Stimulated activated CD8-positive, alpha-beta memory T cell treated with anti-CD3 and anti-CD28 coated beads, Interleukin-4, amount 100 ng/mL, for 24 hours (primary cell): Measurements from ENCODE around the gene DSP.

Source experiments
- DNase-seq: peaks from one replicate; pipeline ENCODE4 v3.0.0-alpha.2; 2020; ENCODE audit warnings: low read depth

The DSP gene, protein sequence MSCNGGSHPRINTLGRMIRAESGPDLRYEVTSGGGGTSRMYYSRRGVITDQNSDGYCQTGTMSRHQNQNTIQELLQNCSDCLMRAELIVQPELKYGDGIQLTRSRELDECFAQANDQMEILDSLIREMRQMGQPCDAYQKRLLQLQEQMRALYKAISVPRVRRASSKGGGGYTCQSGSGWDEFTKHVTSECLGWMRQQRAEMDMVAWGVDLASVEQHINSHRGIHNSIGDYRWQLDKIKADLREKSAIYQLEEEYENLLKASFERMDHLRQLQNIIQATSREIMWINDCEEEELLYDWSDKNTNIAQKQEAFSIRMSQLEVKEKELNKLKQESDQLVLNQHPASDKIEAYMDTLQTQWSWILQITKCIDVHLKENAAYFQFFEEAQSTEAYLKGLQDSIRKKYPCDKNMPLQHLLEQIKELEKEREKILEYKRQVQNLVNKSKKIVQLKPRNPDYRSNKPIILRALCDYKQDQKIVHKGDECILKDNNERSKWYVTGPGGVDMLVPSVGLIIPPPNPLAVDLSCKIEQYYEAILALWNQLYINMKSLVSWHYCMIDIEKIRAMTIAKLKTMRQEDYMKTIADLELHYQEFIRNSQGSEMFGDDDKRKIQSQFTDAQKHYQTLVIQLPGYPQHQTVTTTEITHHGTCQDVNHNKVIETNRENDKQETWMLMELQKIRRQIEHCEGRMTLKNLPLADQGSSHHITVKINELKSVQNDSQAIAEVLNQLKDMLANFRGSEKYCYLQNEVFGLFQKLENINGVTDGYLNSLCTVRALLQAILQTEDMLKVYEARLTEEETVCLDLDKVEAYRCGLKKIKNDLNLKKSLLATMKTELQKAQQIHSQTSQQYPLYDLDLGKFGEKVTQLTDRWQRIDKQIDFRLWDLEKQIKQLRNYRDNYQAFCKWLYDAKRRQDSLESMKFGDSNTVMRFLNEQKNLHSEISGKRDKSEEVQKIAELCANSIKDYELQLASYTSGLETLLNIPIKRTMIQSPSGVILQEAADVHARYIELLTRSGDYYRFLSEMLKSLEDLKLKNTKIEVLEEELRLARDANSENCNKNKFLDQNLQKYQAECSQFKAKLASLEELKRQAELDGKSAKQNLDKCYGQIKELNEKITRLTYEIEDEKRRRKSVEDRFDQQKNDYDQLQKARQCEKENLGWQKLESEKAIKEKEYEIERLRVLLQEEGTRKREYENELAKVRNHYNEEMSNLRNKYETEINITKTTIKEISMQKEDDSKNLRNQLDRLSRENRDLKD (N-terminal part only)

DNA sequence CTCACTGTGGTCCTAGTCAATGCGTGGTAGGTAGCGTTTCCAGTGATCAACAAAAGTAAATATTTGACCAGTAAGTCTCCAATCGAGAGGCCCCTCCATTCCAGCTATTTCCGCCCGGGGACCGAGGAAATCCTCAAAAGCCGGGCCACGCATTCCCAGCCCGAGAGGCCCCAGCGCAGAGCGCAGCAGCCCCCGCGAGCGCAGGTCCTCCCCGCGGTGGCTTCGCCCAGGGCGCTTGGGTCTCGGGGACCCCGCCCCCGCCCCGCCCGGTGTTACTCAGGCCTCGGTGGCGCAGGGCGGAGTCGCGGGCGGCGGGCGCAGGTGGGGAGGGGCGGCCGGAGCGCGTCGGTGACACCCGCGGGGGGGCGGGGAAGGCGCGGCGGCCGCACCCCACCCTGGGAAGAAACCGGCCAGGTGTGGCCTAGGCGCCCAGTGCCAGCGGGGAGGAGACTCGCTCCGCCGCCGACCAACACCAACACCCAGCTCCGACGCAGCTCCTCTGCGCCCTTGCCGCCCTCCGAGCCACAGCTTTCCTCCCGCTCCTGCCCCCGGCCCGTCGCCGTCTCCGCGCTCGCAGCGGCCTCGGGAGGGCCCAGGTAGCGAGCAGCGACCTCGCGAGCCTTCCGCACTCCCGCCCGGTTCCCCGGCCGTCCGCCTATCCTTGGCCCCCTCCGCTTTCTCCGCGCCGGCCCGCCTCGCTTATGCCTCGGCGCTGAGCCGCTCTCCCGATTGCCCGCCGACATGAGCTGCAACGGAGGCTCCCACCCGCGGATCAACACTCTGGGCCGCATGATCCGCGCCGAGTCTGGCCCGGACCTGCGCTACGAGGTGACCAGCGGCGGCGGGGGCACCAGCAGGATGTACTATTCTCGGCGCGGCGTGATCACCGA, at the start of gene DSP:
Gene DSP (plus strand): TSS at position 497 of the 890 bp plus-strand sequence. CDS start 245 bp downstream, at position 742.
- DNase-seq = peak; percentile 5

DNA sequence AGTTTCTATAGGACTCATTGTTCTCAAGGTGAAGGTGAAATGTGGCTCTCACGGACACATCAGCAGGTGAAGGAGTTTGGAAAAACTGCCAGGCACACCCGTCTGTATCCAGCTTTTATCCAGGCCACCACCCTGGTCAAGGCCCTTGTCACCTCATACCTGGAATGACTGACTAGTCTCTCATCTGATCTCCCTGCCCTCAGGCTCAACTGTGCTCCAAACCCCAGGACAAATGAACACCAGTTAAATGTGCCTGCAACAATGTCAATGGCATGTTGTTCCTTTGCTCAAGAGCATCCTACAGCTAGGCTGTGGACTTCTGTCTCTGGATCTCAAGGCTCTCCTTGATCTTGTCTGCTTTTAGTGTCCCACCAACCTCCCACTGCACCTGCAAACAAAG, 47.6 kb upstream of the DSP start:
- DNase-seq = no peak

DNA sequence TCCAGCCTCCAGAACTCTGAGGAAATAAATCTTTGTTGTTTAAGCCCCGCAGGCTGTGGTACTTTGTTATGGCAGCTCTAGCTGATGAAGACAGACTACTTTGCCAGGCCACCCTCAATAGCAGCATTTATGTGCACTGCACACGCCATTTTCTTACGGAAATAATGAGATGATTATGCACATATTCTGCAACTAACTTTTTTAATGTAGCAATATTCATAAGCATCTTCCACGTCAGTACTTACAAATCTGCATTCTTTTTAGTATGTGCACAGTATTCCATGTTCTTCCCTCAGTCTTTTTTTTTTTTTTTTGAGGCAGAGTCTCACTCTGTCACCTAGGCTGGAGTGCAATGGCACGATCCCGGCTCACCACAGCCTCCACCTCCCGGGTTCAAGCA, 46.8 kb upstream of the DSP start:
- no peak for DNase-seq

DNA sequence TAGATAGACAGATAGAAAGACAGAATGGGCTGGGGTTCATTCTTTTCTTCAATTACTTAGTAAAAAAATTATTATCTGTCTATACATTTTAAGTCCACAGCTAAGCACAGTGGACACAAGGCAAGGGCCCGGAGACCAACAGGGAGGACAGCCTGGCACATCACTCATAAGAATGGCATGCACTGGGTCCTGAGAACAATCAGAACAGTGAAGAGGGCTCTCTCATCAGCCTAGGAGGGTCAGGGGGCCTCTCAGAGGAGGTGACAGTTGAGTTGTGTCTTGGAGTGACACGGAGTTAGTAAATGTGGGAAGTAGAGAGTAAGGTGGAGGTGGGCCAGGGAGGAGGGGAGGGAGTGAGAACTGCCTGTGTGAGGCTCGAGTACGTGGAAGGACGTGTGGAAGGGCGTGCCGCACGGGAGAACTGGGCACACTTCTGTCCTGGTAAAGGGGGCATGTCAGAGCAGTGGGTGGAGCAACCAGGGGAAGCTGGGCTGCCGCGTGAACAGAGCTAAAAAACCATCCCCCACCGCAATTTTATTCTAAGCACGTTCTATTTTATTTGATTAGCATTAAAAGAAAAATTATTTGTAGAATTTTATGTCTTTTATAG, 45.1 kb upstream of the DSP start:
- no peak for DNase-seq

DNA sequence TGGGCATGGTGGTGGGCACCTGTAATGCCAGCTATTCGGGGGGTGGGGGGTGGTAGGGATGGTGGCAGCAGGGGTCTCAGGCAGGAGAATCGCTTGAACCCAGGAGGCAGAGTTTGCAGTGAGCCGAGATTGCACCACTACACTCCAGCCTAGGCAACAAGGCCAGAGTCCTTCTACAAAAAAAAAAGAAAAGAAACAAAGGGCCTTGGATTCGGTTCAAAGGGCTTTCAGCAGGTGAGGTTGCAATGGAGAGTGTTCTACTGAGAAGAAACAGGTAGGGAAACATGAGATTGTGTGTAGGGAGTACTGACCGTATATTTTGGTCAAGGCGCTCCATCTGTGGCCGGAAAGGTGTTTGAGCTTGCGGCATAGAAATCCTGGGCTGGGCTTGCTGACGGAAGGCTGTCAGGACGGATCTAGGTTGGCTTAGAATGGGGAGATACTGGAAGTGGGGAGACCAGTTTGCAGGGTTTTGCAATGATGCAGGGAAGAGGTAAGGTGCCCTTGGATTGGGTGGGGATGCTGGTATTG, 40.7 kb upstream of the DSP start:
- DNase-seq = no peak

DNA sequence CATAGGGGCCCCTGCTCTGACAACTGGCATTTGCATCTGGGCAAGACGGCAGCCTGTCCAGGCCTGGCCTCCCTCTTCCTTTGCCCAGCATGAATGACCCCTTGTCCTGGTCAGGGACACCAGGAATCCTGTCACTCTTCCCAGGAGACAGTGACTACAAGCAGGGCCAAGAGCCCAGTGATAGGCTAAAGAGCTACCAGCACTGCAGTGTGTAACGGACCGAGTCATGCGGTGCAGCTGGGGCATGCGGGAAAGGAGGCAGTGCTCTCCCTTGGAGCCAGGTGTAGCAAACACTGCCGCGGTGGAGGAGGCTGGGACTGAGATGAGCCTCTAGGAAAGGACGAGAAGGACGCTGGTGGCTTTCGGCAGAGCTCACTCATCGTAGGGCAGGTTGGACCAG, 38.7 kb upstream of the DSP start:
- no peak for DNase-seq

DNA sequence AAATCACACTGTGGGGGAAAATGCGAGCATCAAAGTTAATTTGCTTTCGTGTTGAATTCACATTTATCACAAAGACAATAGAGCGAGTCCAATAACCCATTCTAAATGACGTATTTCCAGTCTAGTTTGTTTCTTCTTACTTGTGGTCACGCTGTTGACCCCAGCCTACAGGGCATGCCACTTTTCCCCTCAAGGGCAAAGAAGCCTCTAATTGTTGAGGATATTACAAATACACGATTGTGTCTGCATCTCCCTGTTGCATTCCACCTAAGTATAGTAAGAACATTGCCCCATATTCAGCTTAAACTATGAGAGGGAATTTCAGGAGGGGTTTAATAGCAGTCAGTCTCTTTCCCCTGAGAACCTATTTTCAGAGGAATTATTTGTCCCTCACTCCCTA, 37.4 kb upstream of the DSP start:
- no peak for DNase-seq

DNA sequence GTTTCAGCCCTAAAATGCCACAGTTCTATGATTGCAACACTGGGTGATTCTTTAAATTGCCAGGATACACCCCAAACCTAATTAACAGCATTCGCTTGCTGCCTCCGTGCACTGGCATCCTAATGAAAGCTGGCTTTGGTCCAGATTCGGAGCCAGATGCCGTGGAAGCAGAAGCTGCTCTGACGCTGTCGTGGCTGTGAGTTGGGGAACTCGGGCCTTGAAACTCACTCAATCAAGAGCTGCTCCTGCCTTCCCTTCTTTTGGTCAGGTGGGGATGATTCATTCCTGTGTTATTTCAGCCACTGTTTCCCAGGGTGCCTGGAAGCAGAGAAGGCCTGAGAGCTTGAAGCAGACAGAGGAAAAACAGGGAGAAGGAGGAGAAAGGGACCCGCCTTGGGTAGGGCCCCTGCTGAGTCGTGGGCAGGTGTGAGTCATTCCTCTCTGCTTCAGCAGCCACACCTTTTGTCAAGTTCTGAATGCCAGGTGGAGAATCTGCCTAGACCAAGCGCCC, 36.2 kb upstream of the DSP start:
- no peak for DNase-seq

DNA sequence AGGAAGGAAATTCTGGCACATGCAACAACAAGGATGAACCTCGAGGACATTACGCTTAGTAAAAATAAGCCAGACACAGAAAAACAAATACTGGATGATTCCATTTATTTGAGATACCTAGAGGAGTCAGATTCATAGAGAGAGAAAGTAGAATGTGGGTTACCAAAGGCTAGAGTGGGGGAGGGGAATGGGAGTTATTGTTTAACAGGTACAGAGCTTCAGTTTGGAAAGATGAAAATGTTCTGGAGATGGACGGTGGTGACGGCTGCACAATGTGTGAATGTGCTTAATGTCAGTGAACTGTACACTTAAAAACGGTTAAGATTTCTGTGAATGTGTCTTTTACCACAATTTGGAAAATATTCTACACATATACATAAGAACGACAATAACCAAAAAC, 33.9 kb upstream of the DSP start:
- no peak for DNase-seq

DNA sequence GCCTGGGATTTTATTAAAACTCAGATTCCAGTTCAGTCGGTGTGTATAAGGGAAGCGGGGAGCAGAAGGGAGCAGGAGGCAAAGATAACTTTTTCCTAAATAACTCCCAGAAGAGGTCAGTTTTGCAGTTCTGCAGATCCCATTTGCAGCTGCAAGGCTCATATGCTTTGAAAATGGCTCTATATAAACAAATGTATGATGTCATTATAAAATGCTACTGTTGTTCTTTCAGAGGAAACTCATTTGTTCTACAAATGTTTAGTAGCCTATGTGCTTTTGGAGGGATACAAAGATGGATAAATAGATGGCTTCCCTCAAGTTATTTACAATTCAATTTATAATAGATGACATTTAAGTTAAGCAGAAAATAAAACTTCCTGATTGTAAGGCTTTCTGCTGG, 29.2 kb upstream of the DSP start:
- no peak for DNase-seq

DNA sequence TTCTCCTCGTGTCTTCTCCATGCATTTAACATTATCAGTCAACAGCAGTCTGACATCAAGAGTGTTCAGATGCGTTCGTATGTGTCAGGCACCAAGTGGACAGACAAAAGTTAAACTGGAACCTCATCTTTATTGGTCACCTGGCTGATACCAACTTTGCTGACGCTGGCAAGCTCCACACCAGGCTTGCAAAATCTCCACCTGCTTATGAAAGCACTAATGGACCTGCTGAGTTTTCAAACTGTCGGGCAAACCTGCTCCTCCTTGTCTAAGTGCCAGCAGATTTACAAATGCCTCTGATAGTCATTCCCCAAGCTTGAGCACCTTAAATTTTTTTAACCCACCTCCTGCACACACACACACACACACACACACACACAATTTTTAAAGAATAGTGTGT, 27.9 kb upstream of the DSP start:
- no peak for DNase-seq

DNA sequence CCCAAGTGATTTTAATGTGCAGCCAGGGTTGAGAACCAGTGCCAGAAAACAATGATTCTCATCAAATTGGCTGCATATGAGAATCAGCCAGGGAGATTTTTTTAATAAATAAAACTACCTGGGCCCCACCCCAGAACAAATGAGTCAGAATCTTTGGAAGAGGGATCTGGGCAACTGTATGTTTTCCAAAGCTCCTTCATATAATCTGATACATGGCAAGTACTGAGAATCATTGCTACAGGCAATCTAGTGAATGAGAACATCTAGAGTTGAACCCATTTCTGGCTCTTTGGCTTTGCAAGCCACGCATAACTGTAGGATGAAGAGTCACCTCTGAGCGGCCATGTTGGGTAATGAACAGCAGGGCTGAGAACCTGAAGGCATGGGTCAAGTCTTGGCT, 26.1 kb upstream of the DSP start:
- DNase-seq = no peak

DNA sequence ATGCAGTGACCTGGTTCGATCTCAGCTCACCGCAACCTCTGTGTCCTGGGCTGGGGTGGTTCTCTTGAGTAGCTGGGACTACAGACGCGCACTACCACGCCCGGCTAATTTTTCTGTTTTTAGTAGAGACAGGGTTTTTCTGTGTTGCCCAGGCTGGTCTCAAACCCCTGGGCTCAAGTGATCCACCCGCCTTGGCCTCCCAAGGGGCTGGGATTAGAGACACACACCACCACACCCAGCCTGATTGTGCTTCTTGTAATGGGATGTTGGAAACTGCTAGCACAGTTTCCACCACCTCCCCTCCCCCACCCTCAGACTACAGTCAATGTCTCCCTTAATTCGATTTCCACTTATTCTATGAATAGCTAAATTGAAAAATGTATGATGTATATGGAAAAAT, 22.6 kb upstream of the DSP start:
- DNase-seq = no peak

DNA sequence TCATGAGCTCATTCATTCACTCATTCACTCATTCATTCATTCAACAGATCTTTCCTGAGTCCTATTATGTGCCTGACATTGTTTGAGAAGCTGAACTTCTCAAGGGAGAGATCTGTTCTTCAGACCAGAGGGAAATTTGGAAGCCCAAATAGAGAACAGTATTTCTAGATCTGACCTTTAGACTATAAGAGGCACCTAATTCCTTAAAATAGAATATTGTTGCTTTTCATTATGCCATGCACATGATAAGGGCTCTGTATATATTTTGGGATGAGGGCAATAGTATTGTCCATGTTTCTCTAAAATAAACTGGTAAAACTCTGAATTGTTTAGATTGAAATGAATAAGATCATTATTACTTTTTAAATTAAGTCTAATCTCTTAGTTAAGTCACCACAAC, 18.6 kb upstream of the DSP start:
- no peak for DNase-seq

DNA sequence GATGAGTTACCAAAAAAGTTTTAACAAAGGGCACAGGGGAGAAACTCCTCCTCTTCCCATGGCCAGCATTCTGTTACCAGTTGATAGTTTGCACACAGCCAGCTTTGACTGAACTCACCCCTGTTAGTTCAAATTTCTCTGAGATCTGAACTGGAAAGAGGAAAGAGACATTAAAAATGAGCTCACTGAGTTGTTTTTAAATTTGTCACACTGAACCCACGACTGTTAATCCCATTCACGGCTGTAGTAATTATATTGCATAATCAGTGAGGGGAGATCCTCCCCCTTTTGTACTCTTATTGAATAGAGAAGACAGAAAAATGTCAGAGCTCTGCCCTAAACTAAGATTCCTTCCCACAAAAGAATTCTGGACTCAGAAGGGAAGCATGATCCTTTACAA, 17.5 kb upstream of the DSP start:
- no peak for DNase-seq

DNA sequence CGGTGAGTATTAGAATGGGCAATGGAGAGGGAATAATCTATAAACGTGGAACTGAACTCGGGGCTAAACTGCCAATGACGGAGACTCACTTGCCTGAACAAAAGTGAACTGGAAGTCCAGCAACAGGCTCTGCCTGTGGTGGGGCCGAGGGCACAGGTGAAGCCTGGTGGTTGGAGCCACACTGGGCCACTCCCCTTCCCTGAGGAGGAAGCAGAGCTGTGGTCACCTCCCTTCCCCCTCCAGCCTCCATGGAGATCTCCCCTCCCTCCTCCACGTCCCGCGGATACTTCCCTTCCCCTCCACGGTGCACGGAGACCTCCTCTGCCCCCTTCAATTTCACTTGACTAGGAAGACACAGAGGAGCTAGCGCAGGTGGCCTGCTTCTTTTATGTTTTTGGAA, 14.7 kb upstream of the DSP start:
- no peak for DNase-seq

DNA sequence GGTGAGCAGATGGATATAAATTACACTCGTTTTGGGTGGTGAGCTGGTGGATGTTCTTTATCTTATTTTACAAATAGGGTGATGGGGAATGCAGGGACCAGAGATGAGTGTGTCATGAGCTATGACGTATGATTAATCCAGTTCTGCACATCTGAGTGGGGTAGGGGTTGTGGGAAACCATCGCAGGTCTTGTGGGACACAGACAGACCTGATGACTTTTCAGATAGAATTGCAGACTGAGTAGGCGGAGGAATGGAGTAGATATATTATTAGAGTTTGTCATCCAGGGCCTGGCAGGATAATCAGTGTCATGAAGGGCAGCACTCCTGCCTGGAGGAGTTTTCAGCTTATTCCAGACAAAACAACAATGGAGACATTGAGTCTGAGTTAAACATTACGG, 12.9 kb upstream of the DSP start:
- DNase-seq = no peak

DNA sequence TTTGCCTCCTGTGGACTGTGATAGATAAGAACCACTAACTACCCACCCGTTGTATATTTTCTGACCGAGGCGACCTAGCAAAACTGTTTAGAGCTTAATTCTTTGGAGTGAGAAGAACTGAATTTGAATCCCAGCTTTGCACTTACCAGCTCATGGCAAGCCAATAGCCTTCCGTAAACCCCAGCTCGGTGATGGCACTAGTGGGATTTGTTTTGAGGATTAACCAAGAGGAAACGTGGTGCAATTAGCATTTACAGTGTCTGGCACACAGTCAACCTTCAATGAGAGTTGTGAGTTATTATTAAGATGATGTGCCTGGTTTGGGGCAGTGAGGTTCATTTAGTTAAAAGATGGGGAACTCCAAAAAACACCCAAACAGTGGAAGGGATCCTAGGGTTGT, 12.3 kb upstream of the DSP start:
- DNase-seq = no peak

DNA sequence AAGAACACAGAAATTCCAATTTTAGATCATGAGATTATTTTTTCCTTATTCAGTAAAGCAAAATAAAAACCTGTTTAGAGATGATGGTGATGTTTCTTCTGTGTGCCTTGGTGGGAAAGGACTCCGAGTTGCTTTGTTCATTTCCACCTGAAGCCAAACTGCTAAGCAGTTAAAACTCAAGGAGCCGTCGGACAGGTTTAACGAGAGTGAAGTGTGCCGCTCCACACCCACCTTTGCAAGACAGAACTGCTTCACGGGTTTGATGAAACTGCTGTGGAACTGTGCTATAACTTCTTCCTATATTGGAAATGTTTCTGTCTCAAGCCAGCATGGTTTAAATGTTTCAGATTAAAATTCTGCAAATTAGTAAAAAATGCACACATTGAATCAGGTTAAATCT, 9.2 kb upstream of the DSP start:
- no peak for DNase-seq

DNA sequence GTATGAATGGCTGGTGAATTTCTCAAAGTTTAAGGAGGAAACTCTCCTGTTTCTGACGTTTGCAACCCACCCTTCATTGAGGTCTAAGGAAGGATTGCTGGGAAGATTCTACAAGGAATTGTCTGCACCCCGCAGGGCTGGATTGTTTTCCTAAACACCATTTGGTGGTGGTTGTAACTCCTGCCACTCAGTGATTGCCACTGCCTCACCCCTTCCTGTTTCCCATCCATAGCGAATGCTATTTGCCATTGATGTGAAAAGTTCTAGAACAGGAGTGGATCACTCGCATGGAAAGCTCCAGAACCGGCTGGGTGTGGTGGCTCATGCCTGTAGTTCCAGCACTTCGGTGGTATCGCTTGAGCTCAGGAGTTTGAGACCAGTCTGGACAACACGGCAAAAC, 8.7 kb upstream of the DSP start:
- no peak for DNase-seq

DNA sequence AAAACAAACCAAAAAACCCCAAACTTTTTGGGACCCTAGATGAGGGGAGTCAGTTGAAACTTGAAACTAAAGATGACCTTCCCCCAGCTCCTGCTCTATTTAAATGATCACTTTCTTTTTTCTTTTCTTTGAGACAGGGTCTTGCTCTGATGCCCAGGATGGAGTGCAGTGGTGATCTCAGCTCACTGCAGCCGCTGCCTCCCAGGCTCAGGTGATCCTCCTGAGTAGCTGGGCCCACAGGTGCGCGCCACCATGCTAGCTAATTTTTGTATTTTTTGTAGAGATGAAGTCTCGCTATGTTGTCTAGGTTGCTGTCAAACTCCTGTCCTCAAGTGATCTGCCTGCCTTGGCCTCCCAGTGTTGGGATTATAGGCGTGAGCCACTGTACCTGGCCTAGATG, 7.3 kb upstream of the DSP start:
- DNase-seq = no peak
